ENCODE measurements around the gene EFCAB6.

- TF ChIP-seq, protein P1, sequence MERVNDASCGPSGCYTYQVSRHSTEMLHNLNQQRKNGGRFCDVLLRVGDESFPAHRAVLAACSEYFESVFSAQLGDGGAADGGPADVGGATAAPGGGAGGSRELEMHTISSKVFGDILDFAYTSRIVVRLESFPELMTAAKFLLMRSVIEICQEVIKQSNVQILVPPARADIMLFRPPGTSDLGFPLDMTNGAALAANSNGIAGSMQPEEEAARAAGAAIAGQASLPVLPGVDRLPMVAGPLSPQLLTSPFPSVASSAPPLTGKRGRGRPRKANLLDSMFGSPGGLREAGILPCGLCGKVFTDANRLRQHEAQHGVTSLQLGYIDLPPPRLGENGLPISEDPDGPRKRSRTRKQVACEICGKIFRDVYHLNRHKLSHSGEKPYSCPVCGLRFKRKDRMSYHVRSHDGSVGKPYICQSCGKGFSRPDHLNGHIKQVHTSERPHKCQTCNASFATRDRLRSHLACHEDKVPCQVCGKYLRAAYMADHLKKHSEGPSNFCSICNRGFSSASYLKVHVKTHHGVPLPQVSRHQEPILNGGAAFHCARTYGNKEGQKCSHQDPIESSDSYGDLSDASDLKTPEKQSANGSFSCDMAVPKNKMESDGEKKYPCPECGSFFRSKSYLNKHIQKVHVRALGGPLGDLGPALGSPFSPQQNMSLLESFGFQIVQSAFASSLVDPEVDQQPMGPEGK (CRISPR knock-in tag; IDR thresholded peaks at IDR 0.05; ENCODE audit: borderline replicate concordance): no peak
- TF ChIP-seq GLIS3 (CRISPR knock-in tag; IDR thresholded peaks at IDR 0.05) (no peak), OSR1 (CRISPR knock-in tag; IDR thresholded peaks at IDR 0.05) (no peak), ARNTL (CRISPR knock-in tag; IDR thresholded peaks at IDR 0.05; ENCODE audit: borderline replicate concordance, low read depth) (no peak), POU6F1 (CRISPR knock-in tag; IDR thresholded peaks at IDR 0.05; ENCODE audit: borderline replicate concordance, low read depth) (no peak), RARB (CRISPR knock-in tag; IDR thresholded peaks at IDR 0.05) (no peak)
Measured at GRCh38 chr22:43507235-43507634, 304.9 kb downstream of the EFCAB6 start.

All from SK-N-SH treated with all-trans-retinoic acid at 6 μM for 48 hours (cell line).